Keratinocyte (primary cell): Measurements from ENCODE around the gene FRMD7.

Source experiments
- EZH2 ChIP-seq: IDR thresholded peaks from one replicate; pipeline ENCODE4 v1.6.1; 2012; ENCODE audit warnings: inconsistent platforms, mild to moderate bottlenecking, low read length, moderate library complexity
- TF ChIP-seq, protein P1 (sequence below), 3 experiments: IDR thresholded peaks in 1 of 3; conservative IDR thresholded peaks in 1 of 3; optimal IDR thresholded peaks in 1 of 3; 2 replicates in 2 of 3; 3 replicates in 1 of 3; pipeline versions ENCODE3 to v1.5.1; 2011; ENCODE audit warnings: low read length in 3 of 3, mild to moderate bottlenecking in 3 of 3, moderate library complexity in 2 of 3, control low read depth in 1 of 3, inconsistent platforms in 1 of 3; ENCODE audit not compliant: insufficient read depth in 2 of 3; ENCODE audit errors: extremely low read depth in 1 of 3

DNA sequence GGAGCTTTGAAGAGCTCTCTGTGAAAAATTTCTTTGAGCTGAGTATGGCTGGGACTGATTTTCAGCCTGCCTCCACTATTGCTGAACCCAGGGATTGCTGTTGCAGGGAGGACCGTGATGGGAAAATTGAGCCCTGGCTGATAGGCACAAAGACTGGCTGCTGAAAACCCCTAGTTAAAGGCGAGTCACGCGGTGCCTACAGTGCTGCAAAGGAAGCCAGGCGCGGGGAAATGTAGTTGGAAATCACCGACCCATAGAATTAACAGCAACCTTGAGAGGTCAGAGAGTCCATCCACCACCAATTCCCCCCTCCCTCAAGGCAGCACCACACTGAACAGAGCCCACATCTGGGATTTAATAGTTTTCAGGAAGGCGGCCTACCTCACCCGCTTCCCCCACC is 26.0 kb downstream of the FRMD7 start:
- TF ChIP-seq EZH2, result no peak
- TF ChIP-seq, protein P1, sequence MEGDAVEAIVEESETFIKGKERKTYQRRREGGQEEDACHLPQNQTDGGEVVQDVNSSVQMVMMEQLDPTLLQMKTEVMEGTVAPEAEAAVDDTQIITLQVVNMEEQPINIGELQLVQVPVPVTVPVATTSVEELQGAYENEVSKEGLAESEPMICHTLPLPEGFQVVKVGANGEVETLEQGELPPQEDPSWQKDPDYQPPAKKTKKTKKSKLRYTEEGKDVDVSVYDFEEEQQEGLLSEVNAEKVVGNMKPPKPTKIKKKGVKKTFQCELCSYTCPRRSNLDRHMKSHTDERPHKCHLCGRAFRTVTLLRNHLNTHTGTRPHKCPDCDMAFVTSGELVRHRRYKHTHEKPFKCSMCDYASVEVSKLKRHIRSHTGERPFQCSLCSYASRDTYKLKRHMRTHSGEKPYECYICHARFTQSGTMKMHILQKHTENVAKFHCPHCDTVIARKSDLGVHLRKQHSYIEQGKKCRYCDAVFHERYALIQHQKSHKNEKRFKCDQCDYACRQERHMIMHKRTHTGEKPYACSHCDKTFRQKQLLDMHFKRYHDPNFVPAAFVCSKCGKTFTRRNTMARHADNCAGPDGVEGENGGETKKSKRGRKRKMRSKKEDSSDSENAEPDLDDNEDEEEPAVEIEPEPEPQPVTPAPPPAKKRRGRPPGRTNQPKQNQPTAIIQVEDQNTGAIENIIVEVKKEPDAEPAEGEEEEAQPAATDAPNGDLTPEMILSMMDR (optimal IDR thresholded peaks at IDR 0.05 in 1 of 3, IDR thresholded peaks at IDR 0.05 in 1 of 3, conservative IDR thresholded peaks at IDR 0.05 in 1 of 3; ENCODE audit: extremely low read depth in 1 of 3, insufficient read depth in 2 of 3, low read length in 3 of 3), result no peak
